ENCODE measurements around the gene HDAC7.
A peak's percentile ranks its signal among the peaks of the same experiment; 100 is the strongest.

Gene HDAC7

GRCh38 chr12:47743311-47743860 is 76.3 kb downstream of the HDAC7 start:
- DNase-seq, result no peak

DNA sequence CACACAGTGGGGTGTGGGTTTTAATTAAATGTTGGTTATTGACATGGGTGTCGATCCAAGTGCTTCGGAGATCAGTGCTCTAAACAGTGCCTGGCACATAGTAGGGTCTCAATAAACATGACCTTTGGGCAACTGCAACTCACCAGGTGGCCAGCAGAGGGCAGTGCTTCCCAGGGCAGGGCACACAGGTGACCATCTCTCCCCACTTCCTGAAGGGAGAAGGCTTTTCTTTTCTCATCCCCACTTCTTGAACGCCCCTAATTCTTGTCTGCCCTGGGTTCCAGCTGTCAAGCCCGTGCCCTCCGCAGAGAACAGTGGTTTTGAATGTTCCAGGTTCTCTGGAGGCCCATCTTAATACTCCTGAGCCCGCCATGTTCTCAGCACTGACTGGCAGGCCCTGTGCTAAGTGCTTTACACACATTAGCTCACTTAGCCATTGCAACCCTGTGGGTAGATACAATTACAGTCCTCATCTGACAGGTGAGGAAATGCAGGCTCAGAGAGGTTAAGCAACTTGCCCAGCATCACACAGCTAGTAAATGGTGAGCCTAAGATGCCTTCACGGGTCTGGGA is 77.4 kb downstream of the HDAC7 start:
- peak; percentile 56 for DNase-seq

DNA sequence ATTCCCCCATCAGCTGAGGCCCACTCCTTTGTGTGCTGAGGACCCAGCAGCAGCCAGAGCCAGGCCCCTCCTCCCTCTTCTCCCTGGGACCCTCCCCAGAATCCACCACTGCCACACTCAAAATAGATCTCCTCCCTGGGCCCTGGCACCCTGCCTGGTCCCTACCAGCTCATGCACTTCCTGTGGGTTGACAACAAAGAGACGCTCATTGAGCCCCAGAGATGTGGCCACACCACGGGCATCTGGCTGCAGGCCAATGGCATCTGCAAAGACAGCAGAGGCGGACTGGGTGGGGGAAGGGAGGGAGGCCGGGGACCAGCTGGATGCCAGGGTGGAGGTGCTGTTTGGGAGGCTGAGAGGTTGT is 78.4 kb downstream of the HDAC7 start:
- peak; percentile 100 for DNase-seq

DNA sequence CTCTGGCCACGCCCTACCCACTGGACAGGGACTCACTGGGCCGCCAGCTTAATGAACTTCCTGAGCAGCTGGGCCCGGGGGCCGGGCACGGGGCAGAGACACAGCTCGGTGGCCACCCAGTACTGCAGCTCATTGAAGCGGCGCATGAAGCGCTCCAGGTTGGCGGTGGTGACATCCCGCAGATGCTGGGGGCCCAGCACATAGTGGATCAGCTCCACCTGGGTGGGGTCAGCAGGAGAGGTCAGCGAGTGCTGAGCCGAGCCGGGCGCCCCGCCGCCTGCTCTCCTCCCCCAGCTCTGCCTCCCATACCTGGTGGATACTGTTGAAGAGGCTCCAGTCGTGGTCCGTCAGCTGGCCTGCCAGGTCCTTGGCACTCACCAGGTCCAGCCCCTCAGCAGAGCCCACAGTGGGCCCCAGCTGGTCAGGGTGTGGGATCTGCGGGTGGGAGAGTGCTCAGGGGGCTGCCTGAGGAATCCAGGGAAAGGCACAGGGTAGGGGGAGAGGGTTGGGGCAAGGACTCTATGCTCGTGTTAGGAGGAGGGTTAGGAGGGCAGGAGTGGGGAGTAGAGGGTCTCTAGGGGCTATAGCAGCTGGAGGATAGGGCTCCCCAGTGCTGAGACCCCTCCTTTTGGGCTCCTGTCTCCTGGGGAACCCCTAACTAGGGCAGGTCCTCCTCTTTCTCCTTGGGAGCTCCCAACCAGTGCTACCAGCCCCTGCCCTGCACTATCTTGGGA is 78.9 kb downstream of the HDAC7 start:
- peak; percentile 88 for DNase-seq

- peak; percentile 60 for DNase-seq
Observed at GRCh38 chr12:47739979-47740378, 79.7 kb downstream of the HDAC7 start.

GRCh38 chr12:47739297-47739696 is 80.4 kb downstream of the HDAC7 start:
- no peak for DNase-seq

DNA sequence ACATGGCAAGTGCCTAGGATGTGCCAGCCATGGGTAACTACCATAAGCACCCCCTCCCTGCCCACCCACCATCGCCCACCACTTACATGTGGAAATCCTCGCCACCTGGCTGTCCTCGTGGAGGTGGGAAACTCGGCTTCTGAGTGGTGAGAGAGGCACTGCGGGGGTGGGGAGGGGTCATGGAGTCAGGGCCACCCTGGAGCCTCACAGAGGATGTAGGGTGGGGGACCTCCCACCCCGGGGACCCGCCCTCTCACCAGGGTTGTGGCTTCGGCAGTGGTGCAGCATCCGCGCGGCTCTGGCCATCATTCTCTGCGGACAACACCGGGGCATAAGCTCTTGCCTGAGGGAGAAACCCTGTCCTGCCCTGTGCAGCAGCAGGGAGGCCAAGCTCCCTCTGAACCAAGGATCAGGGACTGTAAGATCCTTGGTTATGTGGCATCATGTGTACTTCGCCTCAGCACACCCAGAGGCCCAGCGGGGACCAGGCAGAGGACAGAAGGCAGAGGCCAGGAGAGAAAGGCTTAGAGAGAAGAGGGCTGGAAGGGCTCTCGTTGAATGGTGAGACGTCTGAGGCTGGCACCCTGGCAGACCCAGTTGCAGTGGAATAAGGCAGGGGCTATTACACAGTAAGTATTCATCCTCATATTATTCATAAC is 81.6 kb downstream of the HDAC7 start:
- DNase-seq, result no peak

DNA sequence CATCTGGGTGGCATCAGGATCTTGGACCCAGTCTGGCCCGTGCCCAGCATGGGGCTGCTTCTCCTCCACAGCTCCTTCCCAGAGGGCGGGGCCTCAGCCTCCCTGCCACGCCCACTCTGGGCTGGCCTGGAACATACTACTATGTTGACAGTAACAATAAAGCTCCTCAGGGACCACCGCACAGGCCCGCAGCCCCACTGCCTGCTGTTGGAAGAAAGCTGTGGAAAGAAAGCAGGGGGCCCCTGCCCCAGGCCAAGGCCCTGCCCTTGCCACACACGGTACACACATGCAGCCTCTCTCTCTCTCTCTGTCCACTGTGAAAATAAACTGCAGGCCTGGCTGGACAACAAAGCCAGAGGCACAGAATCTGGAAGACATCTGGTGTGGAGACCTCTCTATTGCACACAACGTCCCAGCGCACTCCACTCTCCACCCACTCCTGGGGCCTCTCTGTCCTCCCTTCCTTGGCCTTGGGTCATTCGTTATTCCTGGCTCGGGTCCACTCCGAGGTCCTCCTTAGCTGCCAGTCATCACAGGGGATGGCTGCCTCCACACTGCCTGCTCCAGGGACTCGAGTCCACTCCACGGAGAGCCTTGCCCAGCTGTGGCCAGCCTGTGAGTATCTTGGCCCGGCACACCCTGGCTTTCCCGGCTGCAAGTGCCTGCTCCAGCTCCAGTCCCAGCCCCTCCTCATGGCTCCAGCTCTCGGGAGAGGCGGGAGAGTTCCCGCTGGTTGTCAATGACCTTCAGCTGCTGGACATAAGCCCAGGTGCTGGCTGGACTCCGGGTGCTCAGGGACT is 82.6 kb downstream of the HDAC7 start:
- DNase-seq, result no peak

- DNase-seq, result no peak
Observed at GRCh38 chr12:47736216-47736615, 83.5 kb downstream of the HDAC7 start.

- DNase-seq, result no peak
Observed at GRCh38 chr12:47735649-47736048, 84.1 kb downstream of the HDAC7 start.

DNA sequence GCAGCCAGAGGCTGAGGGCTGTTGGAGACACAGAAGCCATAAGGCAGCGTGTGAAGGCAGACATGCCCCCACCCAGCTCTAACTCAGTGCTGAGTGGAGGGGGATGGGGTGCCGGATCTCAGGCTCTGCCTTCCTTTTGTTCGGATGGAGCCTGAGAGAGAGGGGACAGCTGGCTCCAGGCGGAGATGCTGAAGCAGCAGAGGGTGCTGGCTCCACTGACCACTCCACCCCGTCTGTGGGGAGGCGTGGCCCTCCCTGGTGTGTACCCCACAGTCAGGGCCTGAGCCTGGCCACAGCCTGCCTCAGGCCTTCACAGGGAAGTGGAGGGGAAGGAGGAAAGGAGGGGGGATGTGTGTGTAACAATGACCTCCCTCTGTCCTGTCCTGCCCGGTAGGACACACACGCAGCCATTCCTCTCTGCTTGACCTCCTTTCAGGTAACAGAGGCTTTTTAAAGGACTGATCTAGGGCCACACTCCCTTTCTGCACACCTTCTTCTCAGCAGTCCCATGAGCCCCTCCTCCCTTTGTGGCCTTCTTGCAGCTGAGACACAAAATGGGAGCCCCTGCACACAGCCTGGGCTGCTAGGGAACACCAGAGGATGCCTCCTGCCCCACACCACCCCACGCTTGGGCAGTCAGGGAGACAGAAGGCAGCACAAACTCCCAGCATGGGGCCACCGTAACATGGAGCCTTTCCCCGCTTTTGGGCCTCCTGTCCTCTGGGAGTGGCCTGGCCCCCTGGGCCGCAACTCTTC is 84.8 kb downstream of the HDAC7 start:
- no peak for DNase-seq

GRCh38 chr12:47733142-47733541 is 86.6 kb downstream of the HDAC7 start:
- no peak for DNase-seq

Measured in RPMI8226 (cell line).